Kidney (tissue), 14 donors: ENCODE results near the gene GTF2IRD1. TPM values are rescaled to one million over a fixed set of nuclear protein-coding genes. Genes with fewer than 3 reads are reported as not detected.

Experiments used
- DNase-seq, 5 donors: peaks; one replicate each; pipeline ENCODE4 v3.0.0-alpha.2; 2013 to 2020
- FAIRE-seq: peaks from 2 replicates; lab custom pipeline; 2012; peaks lifted over from hg19 to GRCh38; lab: Jason Lieb, UNC
- H3K27ac ChIP-seq, 2 donors: one replicate each; pipeline ENCODE4 v1.7.0; 2013; ENCODE audit warnings: low read depth in 2 of 2, low read length in 2 of 2, inconsistent platforms in 1 of 2
- H3K27me3 ChIP-seq: one replicate; pipeline ENCODE4 v1.7.1; 2013; ENCODE audit warnings: low read length, inconsistent platforms; ENCODE audit not compliant: control insufficient read depth, insufficient read depth
- H3K36me3 ChIP-seq, 3 donors: one replicate each; pipeline versions ENCODE4 v1.7.0 to v1.7.1; 2013; ENCODE audit warnings: low read length in 3 of 3, control low read depth in 1 of 3, inconsistent platforms in 1 of 3; ENCODE audit not compliant: insufficient read depth in 3 of 3, control insufficient read depth in 2 of 3
- H3K4me1 ChIP-seq, 3 donors: one replicate each; pipeline versions ENCODE4 v1.7.0 to v1.7.1; 2013; ENCODE audit warnings: low read length in 3 of 3, inconsistent platforms in 1 of 3, low read depth in 1 of 3; ENCODE audit not compliant: control insufficient read depth in 2 of 3, insufficient read depth in 2 of 3
- H3K4me3 ChIP-seq, 3 donors: one replicate each; pipeline versions ENCODE4 v1.7.0 to v1.8.1; 2013; ENCODE audit warnings: low read length in 3 of 3, control low read depth in 1 of 3, inconsistent platforms in 1 of 3
- H3K9ac ChIP-seq, 3 donors: one replicate each; pipeline versions ENCODE4 v1.7.0 to v1.7.1; 2013; ENCODE audit warnings: low read length in 3 of 3, control low read depth in 1 of 3, inconsistent platforms in 1 of 3
- H3K9me3 ChIP-seq, 3 donors: one replicate each; pipeline versions ENCODE4 v1.7.0 to v1.7.1; 2013; ENCODE audit warnings: low read length in 3 of 3, control low read depth in 1 of 3, inconsistent platforms in 1 of 3; ENCODE audit not compliant: control insufficient read depth in 2 of 3, insufficient read depth in 1 of 3
- CTCF ChIP-seq: IDR thresholded peaks from 3 replicates; pipeline ENCODE4 v1.5.1; 2012; ENCODE audit warnings: mild to moderate bottlenecking, moderate library complexity, borderline replicate concordance; ENCODE audit not compliant: insufficient read depth; ENCODE audit errors: extremely low read depth
- intact Hi-C: fragments of 100-400 bp; cut with DNase I; formaldehyde crosslinking; loops from one replicate; pipeline ENCODE4 v1.11.1; 2022
- polyA plus RNA-seq: library from polyadenylated mRNA; stranded (reverse); fragments of 350-450 nt; fragmentation: Illumina TruSeq; extraction: RNeasy Lipid Tissue Mini Kit (QIAGEN cat#74804); gene quantifications from one replicate; pipeline ENCODE4 v1.2.3, GENCODE V29; 2014; ENCODE audit warnings: low read depth, low replicate concordance; ENCODE audit not compliant: insufficient read depth
- total RNA-seq: library from RNA; stranded (reverse); fragmentation: NEBNext Ultra II Directional; extraction: Animal tissue kit (Norgen Biotek cat#: 25700); gene quantifications from one replicate; pipeline ENCODE4 v1.2.1, GENCODE V29; 2021
- donor health status: control.
- donor health status: control.
- donor health status: control.
- donor health status: control.
- donor health status: control.
- donor health status: DM: yes; HTN: yes; CAD: no.
- donor health status: Normal renal cell carcinoma (clear cell type).

The GTF2IRD1 gene
- total and polyA plus RNA-seq, 2 donors from 2014 or later, result 28.2 to 35.8 TPM

GRCh38 chr7:74475987-74476350, 22.3 kb downstream of the GTF2IRD1 start:
- H3K27me3 ChIP-seq, result no peaks in the 10 kb centered on the region
- H3K9me3 ChIP-seq, result no peaks in the 10 kb centered on the region
- no peak for TF ChIP-seq CTCF
- no peaks in the 10 kb centered on the region for H3K36me3 ChIP-seq
- FAIRE-seq (no peak), DNase-seq (no peak)
- H3K4me1 ChIP-seq, result peaks cover 0 to 31% (median 26%) of the 10 kb centered on the region in 3 donors
- no peak overlapping the region for H3K9ac ChIP-seq
- no peak overlapping the region for H3K27ac ChIP-seq
- no peak overlapping the region for H3K4me3 ChIP-seq
- intact Hi-C loops, result no loop called here

GRCh38 chr7:74476626-74477025, 22.9 kb downstream of the GTF2IRD1 start:
- H3K9ac ChIP-seq, result no peak overlapping the region
- no peaks in the 10 kb centered on the region for H3K36me3 ChIP-seq
- intact Hi-C loops, result no loop called here
- no peak for TF ChIP-seq CTCF
- H3K4me1 ChIP-seq, result peaks cover 0 to 37% (median 30%) of the 10 kb centered on the region in 3 donors
- no peak for DNase-seq
- no peak for FAIRE-seq
- no peaks in the 10 kb centered on the region for H3K27me3 ChIP-seq
- H3K9me3 ChIP-seq, result no peaks in the 10 kb centered on the region
- no peak overlapping the region for H3K4me3 ChIP-seq
- peak overlapping the region; percentile 32 to 78 for H3K27ac ChIP-seq

GRCh38 chr7:74478671-74479065, 25.0 kb downstream of the GTF2IRD1 start:
- FAIRE-seq (no peak), DNase-seq (no peak)
- peak overlapping the region in 1 of 3 donors; percentile 19 for H3K9ac ChIP-seq
- H3K9me3 ChIP-seq, result no peaks in the 10 kb centered on the region
- intact Hi-C loops, result no loop called here
- no peaks in the 10 kb centered on the region for H3K36me3 ChIP-seq
- peak overlapping the region; percentile 78 to 82 for H3K27ac ChIP-seq
- H3K4me3 ChIP-seq, result no peak overlapping the region
- peaks cover 0 to 43% (median 32%) of the 10 kb centered on the region in 3 donors for H3K4me1 ChIP-seq
- H3K27me3 ChIP-seq, result no peaks in the 10 kb centered on the region
- no peak for TF ChIP-seq CTCF

- intact Hi-C loops, result no loop called here
- Histone ChIP-seq H3K9ac (no peak overlapping the region), H3K27ac (peak overlapping the region; percentile 96 to 97), H3K27me3 (no peaks in the 10 kb centered on the region), H3K36me3 (no peaks in the 10 kb centered on the region), H3K4me3 (no peak overlapping the region), H3K9me3 (no peaks in the 10 kb centered on the region), H3K4me1 (peaks cover 0 to 48% (median 37%) of the 10 kb centered on the region in 3 donors)
- DNase-seq (peak; percentile 87 to 91 (median 89)), FAIRE-seq (no peak)
- no peak for TF ChIP-seq CTCF
Measured at GRCh38 chr7:74479066-74479781, 25.5 kb downstream of the GTF2IRD1 start.
